SK-N-SH (cell line): ENCODE results near the gene YY1.
A peak's percentile ranks its signal among the peaks of the same experiment; 100 is the strongest.

Experiments
- CTCF ChIP-seq: fragments of 200-600 bp; sonication (generic); IDR thresholded peaks from 2 replicates; pipeline ENCODE4 v1.6.1; 2017; ENCODE audit warnings: antibody characterized with exemption, mild to moderate bottlenecking, moderate library complexity
- GABPA ChIP-seq: IDR thresholded peaks from 2 replicates; pipeline ENCODE4 v1.4.0; 2012; ENCODE audit warnings: low read depth, mild to moderate bottlenecking
- MAX ChIP-seq: IDR thresholded peaks from 2 replicates; pipeline ENCODE4 v1.4.0; 2012; ENCODE audit warnings: low read depth
- NFIC ChIP-seq: IDR thresholded peaks from 2 replicates; pipeline ENCODE4 v1.4.0; 2012; ENCODE audit warnings: borderline replicate concordance
- POLR2AphosphoS5 ChIP-seq: IDR thresholded peaks from 2 replicates; pipeline ENCODE4 v1.6.1; 2012; ENCODE audit warnings: low read depth, low read length

- TF ChIP-seq CTCF (peak; percentile 75), MAX (no peak), POLR2AphosphoS5 (no peak), GABPA (no peak), NFIC (no peak)
Observed at GRCh38 chr14:100246809-100247428, 8.0 kb downstream of the YY1 start.
